WTC11 (cell line): ENCODE results near the gene ISG20L2. TPM values are rescaled to one million over a fixed set of nuclear protein-coding genes. Genes with fewer than 3 reads are reported as not detected.
A peak's percentile ranks its signal among the peaks of the same experiment; 100 is the strongest.

Experiments
- ATAC-seq: fragments of 200-7000 bp; cut with Tn5 transposase; 2 replicates; pipeline ENCODE4 v1.10.0; 2021; ENCODE audit warnings: mild to moderate bottlenecking, moderate library complexity
- CTCF ChIA-PET: fragments of 300-600 bp; sonication (Branson Sonifier 250); formaldehyde crosslinking; loops from one replicate; lab custom pipeline; 2021; ENCODE audit warnings: antibody characterized with exemption; lab: Charles Lee
- POLR2A ChIA-PET: fragments of 350-600 bp; sonication (Branson Sonifier 250); formaldehyde crosslinking; loops from one replicate; lab custom pipeline; 2021; ENCODE audit warnings: antibody characterized with exemption; lab: Charles Lee
- DNase-seq: peaks from one replicate; pipeline ENCODE4 v3.0.0; 2021; ENCODE audit warnings: low spot score
- H3K27ac Mint-ChIP-seq: 2 replicates; pipeline ENCODE4 v1.8.0; 2021; ENCODE audit warnings: mixed read lengths
- H3K27me3 Mint-ChIP-seq: 2 replicates; pipeline ENCODE4 v1.8.0; 2021; ENCODE audit warnings: low read depth, mild to moderate bottlenecking, moderate library complexity, mixed read lengths
- H3K36me3 Mint-ChIP-seq: 2 replicates; pipeline ENCODE4 v1.8.0; 2021; ENCODE audit warnings: mixed read lengths
- H3K4me1 Mint-ChIP-seq: 2 replicates; pipeline ENCODE4 v1.8.0; 2022; ENCODE audit warnings: mixed read lengths
- H3K4me3 Mint-ChIP-seq: 2 replicates; pipeline ENCODE4 v1.8.0; 2021; ENCODE audit warnings: mild to moderate bottlenecking, moderate library complexity, mixed read lengths
- H3K9me3 Mint-ChIP-seq: 2 replicates; pipeline ENCODE4 v1.8.0; 2021; ENCODE audit warnings: mixed read lengths
- CREM ChIP-seq: sonication (generic); formaldehyde crosslinking; IDR thresholded peaks from 2 replicates; pipeline ENCODE4 v1.8.1; 2022; ENCODE audit warnings: mild to moderate bottlenecking, missing genetic modification reagents, moderate library complexity
- HMGA2 ChIP-seq: fragments of 250-450 bp; sonication (Bioruptor Pico); IDR thresholded peaks from 2 replicates; pipeline ENCODE4 v1.4.0; 2021; ENCODE audit warnings: mild to moderate bottlenecking, moderate library complexity
- SMAD4 ChIP-seq: sonication (generic); formaldehyde crosslinking; IDR thresholded peaks from 2 replicates; pipeline ENCODE4 v1.8.0; 2022; ENCODE audit warnings: mild to moderate bottlenecking, missing genetic modification reagents
- TCF7 ChIP-seq: sonication (generic); formaldehyde crosslinking; IDR thresholded peaks from 2 replicates; pipeline ENCODE4 v1.8.0; 2022; ENCODE audit warnings: mild to moderate bottlenecking, low read depth, missing genetic modification reagents, moderate library complexity
- TEAD1 ChIP-seq: sonication (generic); formaldehyde crosslinking; IDR thresholded peaks from 2 replicates; pipeline ENCODE4 v1.8.0; 2022; ENCODE audit warnings: mild to moderate bottlenecking, missing genetic modification reagents
- ZNF121 ChIP-seq: sonication (generic); formaldehyde crosslinking; IDR thresholded peaks from 2 replicates; pipeline ENCODE4 v1.8.0; 2023; ENCODE audit warnings: missing genetic modification reagents
- ZNF138 ChIP-seq: sonication (generic); formaldehyde crosslinking; conservative IDR thresholded peaks from 2 replicates; pipeline ENCODE4 v1.8.1; 2022; ENCODE audit warnings: mild to moderate bottlenecking, moderate library complexity, missing genetic modification reagents
- ZNF219 ChIP-seq: sonication (generic); formaldehyde crosslinking; IDR thresholded peaks from 2 replicates; pipeline ENCODE4 v1.8.0; 2023; ENCODE audit warnings: missing genetic modification reagents, mild to moderate bottlenecking, borderline replicate concordance
- ZNF416 ChIP-seq: fragments of 250-450 bp; sonication (Bioruptor Pico); IDR thresholded peaks from 2 replicates; pipeline ENCODE4 v1.9.0; 2021; ENCODE audit warnings: mild to moderate bottlenecking, inconsistent platforms
- ZNF671 ChIP-seq: fragments of 250-450 bp; sonication (Bioruptor Pico); IDR thresholded peaks from 2 replicates; pipeline ENCODE4 v1.8.0; 2021; ENCODE audit warnings: mild to moderate bottlenecking
- total RNA-seq: library from RNA; stranded (reverse); gene quantifications from 3 replicates; pipeline ENCODE4 v1.2.3, GENCODE V29; 2021
- TF ChIP-seq, protein P1 (sequence below): sonication (generic); formaldehyde crosslinking; IDR thresholded peaks from 2 replicates; pipeline ENCODE4 v1.8.0; 2022; ENCODE audit warnings: missing genetic modification reagents
- TF ChIP-seq, protein P2 (sequence below): sonication (generic); formaldehyde crosslinking; IDR thresholded peaks from 2 replicates; pipeline ENCODE4 v1.8.1; 2022; ENCODE audit warnings: missing genetic modification reagents, borderline replicate concordance
- TF ChIP-seq, protein P3 (sequence below): fragments of 250-450 bp; sonication (Bioruptor Pico); IDR thresholded peaks from 2 replicates; pipeline ENCODE4 v1.9.0; 2021; ENCODE audit warnings: mild to moderate bottlenecking
- TF ChIP-seq, protein P4 (sequence below): sonication (generic); formaldehyde crosslinking; IDR thresholded peaks from 2 replicates; pipeline ENCODE4 v1.8.0; 2022; ENCODE audit warnings: mild to moderate bottlenecking, missing genetic modification reagents
- TF ChIP-seq, protein P5 (sequence below): sonication (generic); formaldehyde crosslinking; IDR thresholded peaks from 2 replicates; pipeline ENCODE4 v1.8.1; 2023; ENCODE audit warnings: mild to moderate bottlenecking, missing genetic modification reagents
- TF ChIP-seq, protein P6 (sequence below): sonication (generic); formaldehyde crosslinking; conservative IDR thresholded peaks from 2 replicates; pipeline ENCODE4 v1.8.1; 2022; ENCODE audit warnings: mild to moderate bottlenecking, missing genetic modification reagents
- TF ChIP-seq, protein P7 (sequence below): sonication (generic); formaldehyde crosslinking; IDR thresholded peaks from 2 replicates; pipeline ENCODE4 v1.8.1; 2022; ENCODE audit warnings: mild to moderate bottlenecking, moderate library complexity, missing genetic modification reagents
- TF ChIP-seq, protein P8 (sequence below): fragments of 250-450 bp; sonication (Bioruptor Pico); IDR thresholded peaks from 2 replicates; pipeline ENCODE4 v1.9.0; 2021; ENCODE audit warnings: moderate library complexity, mild to moderate bottlenecking, inconsistent platforms, borderline replicate concordance
- TF ChIP-seq, protein P9 (sequence below): fragments of 250-450 bp; sonication (Bioruptor Pico); conservative IDR thresholded peaks from 2 replicates; pipeline ENCODE4 v1.9.0; 2021; ENCODE audit warnings: mild to moderate bottlenecking
- TF ChIP-seq, protein P10 (sequence below): fragments of 250-450 bp; sonication (Bioruptor Pico); IDR thresholded peaks from 2 replicates; pipeline ENCODE4 v1.8.0; 2021; ENCODE audit warnings: mild to moderate bottlenecking
- TF ChIP-seq, protein P11 (sequence below): sonication (generic); formaldehyde crosslinking; IDR thresholded peaks from 2 replicates; pipeline ENCODE4 v1.8.1; 2023; ENCODE audit warnings: mild to moderate bottlenecking, missing genetic modification reagents, moderate library complexity

ISG20L2 gene
- total RNA-seq, 1 experiment from 2014 or later, result 43.8 TPM

DNA sequence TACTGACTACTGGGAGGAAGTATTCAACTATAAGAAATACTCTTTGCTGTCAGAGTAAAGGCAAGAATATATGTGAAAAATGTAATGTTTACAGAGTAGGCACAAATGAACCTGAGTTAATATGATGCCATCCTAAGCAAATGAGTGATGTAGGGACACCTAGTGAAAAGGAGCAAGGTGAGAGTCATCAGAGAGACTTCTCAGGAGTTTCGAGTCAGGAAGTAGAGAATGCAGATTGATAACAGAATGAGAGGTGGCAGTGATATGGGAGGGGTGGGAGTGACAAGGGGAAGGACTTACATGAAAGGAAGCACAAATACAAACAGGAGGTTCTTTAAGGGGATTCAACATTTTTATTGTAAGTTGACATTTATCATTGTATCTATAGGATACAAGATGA lies 49.0 kb upstream of the ISG20L2 start:
- no peaks in the 10 kb centered on the region for H3K4me1 Mint-ChIP-seq
- 0 out of 2 replicates have a peak overlapping the region, but pooled peaks have one; percentile 0 for H3K27ac Mint-ChIP-seq
- no peaks in the 10 kb centered on the region for H3K27me3 Mint-ChIP-seq
- TF ChIP-seq, protein P1, sequence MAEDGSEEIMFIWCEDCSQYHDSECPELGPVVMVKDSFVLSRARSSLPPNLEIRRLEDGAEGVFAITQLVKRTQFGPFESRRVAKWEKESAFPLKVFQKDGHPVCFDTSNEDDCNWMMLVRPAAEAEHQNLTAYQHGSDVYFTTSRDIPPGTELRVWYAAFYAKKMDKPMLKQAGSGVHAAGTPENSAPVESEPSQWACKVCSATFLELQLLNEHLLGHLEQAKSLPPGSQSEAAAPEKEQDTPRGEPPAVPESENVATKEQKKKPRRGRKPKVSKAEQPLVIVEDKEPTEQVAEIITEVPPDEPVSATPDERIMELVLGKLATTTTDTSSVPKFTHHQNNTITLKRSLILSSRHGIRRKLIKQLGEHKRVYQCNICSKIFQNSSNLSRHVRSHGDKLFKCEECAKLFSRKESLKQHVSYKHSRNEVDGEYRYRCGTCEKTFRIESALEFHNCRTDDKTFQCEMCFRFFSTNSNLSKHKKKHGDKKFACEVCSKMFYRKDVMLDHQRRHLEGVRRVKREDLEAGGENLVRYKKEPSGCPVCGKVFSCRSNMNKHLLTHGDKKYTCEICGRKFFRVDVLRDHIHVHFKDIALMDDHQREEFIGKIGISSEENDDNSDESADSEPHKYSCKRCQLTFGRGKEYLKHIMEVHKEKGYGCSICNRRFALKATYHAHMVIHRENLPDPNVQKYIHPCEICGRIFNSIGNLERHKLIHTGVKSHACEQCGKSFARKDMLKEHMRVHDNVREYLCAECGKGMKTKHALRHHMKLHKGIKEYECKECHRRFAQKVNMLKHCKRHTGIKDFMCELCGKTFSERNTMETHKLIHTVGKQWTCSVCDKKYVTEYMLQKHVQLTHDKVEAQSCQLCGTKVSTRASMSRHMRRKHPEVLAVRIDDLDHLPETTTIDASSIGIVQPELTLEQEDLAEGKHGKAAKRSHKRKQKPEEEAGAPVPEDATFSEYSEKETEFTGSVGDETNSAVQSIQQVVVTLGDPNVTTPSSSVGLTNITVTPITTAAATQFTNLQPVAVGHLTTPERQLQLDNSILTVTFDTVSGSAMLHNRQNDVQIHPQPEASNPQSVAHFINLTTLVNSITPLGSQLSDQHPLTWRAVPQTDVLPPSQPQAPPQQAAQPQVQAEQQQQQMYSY, result no peak
- TF ChIP-seq CREM (CRISPR knock-in tag) (no peak), HMGA2 (CRISPR knock-in tag) (no peak), ZNF219 (CRISPR knock-in tag) (no peak)
- TF ChIP-seq, protein P2, sequence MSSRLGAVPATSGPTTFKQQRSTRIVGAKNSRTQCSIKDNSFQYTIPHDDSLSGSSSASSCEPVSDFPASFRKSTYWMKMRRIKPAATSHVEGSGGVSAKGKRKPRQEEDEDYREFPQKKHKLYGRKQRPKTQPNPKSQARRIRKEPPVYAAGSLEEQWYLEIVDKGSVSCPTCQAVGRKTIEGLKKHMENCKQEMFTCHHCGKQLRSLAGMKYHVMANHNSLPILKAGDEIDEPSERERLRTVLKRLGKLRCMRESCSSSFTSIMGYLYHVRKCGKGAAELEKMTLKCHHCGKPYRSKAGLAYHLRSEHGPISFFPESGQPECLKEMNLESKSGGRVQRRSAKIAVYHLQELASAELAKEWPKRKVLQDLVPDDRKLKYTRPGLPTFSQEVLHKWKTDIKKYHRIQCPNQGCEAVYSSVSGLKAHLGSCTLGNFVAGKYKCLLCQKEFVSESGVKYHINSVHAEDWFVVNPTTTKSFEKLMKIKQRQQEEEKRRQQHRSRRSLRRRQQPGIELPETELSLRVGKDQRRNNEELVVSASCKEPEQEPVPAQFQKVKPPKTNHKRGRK (CRISPR knock-in tag), result no peak
- TF ChIP-seq, protein P3, sequence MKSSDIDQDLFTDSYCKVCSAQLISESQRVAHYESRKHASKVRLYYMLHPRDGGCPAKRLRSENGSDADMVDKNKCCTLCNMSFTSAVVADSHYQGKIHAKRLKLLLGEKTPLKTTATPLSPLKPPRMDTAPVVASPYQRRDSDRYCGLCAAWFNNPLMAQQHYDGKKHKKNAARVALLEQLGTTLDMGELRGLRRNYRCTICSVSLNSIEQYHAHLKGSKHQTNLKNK (CRISPR knock-in tag), result no peak
- TF ChIP-seq, protein P4, sequence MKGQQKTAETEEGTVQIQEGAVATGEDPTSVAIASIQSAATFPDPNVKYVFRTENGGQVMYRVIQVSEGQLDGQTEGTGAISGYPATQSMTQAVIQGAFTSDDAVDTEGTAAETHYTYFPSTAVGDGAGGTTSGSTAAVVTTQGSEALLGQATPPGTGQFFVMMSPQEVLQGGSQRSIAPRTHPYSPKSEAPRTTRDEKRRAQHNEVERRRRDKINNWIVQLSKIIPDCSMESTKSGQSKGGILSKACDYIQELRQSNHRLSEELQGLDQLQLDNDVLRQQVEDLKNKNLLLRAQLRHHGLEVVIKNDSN (CRISPR knock-in tag), result no peak
- TF ChIP-seq, protein P5, sequence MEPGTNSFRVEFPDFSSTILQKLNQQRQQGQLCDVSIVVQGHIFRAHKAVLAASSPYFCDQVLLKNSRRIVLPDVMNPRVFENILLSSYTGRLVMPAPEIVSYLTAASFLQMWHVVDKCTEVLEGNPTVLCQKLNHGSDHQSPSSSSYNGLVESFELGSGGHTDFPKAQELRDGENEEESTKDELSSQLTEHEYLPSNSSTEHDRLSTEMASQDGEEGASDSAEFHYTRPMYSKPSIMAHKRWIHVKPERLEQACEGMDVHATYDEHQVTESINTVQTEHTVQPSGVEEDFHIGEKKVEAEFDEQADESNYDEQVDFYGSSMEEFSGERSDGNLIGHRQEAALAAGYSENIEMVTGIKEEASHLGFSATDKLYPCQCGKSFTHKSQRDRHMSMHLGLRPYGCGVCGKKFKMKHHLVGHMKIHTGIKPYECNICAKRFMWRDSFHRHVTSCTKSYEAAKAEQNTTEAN (CRISPR knock-in tag), result no peak
- peaks cover 22% of the 10 kb centered on the region for H3K36me3 Mint-ChIP-seq
- CTCF ChIA-PET, result interaction anchor here (1.1 to 2.3 kb wide), 2 partner anchors 50 to 82 kb away, joined by 3 to 7 read pairs; partner anchors contain the start of genes METTL25B and NTRK1
- ATAC-seq (no peak), DNase-seq (no peak)
- POLR2A ChIA-PET, result no interaction called here
- H3K9me3 Mint-ChIP-seq, result no peaks in the 10 kb centered on the region
- H3K4me3 Mint-ChIP-seq, result no peak overlapping the region

DNA sequence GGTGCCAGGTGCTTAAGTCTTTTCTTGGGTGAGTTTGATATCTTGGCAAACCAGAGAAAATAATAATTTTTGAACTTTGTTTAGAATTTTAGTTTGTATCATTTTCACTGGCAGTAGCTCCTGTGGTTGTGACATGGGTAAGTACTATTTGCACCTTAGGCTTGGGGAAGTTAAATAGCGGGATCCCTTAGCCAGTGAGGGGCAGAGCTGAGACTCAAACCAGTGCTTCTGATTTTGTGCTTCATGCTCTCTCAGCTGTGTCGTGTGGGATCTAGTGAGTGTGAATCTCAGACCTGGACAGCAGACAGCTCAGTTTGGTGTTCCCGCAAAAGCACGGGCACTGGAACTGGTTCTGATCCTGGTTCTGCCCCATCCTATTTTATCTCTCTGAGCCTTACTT lies 48.4 kb upstream of the ISG20L2 start:
- Mint-ChIP-seq H3K27ac (0 out of 2 replicates have a peak overlapping the region, but pooled peaks have one; percentile 14), H3K4me3 (no peak overlapping the region), H3K9me3 (no peaks in the 10 kb centered on the region), H3K36me3 (peaks cover 15% of the 10 kb centered on the region), H3K27me3 (no peaks in the 10 kb centered on the region), H3K4me1 (no peaks in the 10 kb centered on the region)
- DNase-seq, result no peak
- ChIA-PET POLR2A (no interaction called here), CTCF (interaction anchor here (1.0 to 2.3 kb wide), 3 partner anchors 49 to 83 kb away, joined by 3 to 8 read pairs (median 7); partner anchors contain the start of genes METTL25B and NTRK1)
- ATAC-seq, result no peak; the same call in 1 of the 2 replicates
- TF ChIP-seq TEAD1 (CRISPR knock-in tag) (no peak), ZNF138 (CRISPR knock-in tag) (no peak), ZNF416 (CRISPR knock-in tag) (no peak), ZNF121 (CRISPR knock-in tag) (no peak), TCF7 (CRISPR knock-in tag) (no peak), SMAD4 (CRISPR knock-in tag) (no peak), ZNF671 (CRISPR knock-in tag) (no peak)
- TF ChIP-seq, protein P6, sequence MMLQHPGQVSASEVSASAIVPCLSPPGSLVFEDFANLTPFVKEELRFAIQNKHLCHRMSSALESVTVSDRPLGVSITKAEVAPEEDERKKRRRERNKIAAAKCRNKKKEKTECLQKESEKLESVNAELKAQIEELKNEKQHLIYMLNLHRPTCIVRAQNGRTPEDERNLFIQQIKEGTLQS (CRISPR knock-in tag), result no peak
- TF ChIP-seq, protein P7, sequence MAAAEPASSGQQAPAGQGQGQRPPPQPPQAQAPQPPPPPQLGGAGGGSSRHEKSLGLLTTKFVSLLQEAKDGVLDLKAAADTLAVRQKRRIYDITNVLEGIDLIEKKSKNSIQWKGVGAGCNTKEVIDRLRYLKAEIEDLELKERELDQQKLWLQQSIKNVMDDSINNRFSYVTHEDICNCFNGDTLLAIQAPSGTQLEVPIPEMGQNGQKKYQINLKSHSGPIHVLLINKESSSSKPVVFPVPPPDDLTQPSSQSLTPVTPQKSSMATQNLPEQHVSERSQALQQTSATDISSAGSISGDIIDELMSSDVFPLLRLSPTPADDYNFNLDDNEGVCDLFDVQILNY (CRISPR knock-in tag), result no peak
- TF ChIP-seq, protein P8, sequence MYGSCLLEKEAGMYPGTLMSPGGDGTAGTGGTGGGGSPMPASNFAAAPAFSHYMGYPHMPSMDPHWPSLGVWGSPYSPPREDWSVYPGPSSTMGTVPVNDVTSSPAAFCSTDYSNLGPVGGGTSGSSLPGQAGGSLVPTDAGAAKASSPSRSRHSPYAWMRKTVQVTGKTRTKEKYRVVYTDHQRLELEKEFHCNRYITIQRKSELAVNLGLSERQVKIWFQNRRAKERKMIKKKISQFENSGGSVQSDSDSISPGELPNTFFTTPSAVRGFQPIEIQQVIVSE (CRISPR knock-in tag), result no peak
- TF ChIP-seq, protein P9, sequence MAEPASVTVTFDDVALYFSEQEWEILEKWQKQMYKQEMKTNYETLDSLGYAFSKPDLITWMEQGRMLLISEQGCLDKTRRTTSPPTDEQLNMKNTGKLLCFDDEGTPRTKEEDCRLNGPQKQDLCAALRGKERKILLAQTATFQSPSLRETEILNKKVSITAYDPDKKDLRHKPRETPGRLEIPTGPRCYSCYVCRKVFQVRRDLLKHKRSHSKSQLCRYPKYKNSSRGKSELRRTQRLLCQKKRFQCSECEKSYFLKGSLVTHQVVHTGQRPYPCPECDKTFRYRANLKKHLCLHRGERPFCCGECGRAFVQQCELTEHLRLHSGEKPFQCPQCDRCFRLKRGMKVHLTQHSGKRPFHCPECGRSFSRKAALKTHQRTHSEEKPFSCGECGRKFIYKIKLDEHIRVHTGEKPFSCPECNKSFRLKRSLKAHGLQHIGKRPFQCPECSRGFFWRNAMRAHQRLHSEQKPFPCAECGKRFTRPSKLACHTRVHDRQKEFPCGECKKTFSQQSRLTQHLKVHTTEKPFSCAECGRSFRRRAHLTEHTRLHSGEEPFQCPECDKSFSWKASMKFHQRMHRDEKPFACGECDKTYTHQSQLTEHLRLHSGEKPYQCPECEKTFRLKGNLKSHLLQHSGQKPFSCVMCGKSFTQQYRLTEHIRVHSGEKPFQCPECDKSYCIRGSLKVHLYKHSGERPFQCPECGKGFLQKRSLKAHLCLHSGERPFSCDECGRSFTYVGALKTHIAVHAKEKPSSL (CRISPR knock-in tag), result no peak
- TF ChIP-seq, protein P10, sequence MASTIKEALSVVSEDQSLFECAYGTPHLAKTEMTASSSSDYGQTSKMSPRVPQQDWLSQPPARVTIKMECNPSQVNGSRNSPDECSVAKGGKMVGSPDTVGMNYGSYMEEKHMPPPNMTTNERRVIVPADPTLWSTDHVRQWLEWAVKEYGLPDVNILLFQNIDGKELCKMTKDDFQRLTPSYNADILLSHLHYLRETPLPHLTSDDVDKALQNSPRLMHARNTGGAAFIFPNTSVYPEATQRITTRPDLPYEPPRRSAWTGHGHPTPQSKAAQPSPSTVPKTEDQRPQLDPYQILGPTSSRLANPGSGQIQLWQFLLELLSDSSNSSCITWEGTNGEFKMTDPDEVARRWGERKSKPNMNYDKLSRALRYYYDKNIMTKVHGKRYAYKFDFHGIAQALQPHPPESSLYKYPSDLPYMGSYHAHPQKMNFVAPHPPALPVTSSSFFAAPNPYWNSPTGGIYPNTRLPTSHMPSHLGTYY (CRISPR knock-in tag), result no peak
- TF ChIP-seq, protein P11, sequence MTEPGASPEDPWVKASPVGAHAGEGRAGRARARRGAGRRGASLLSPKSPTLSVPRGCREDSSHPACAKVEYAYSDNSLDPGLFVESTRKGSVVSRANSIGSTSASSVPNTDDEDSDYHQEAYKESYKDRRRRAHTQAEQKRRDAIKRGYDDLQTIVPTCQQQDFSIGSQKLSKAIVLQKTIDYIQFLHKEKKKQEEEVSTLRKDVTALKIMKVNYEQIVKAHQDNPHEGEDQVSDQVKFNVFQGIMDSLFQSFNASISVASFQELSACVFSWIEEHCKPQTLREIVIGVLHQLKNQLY (CRISPR knock-in tag), result no peak
